AG04449 (cell line): ENCODE measurements around the gene RINT1.

Source experiments
- CTCF ChIA-PET: fragments of 350-600 bp; formaldehyde crosslinking; extraction: SDS; loops from one replicate; lab custom pipeline; 2021; ENCODE audit warnings: antibody characterized with exemption; lab: Yijun Ruan, JAX
- POLR2A ChIA-PET: fragments of 400-600, 350-600 bp; formaldehyde crosslinking; extraction: SDS; loops from one replicate; lab custom pipeline; 2020; ENCODE audit warnings: antibody characterized with exemption, inconsistent platforms; lab: Yijun Ruan, JAX
- DNase-seq: peaks from one replicate; pipeline ENCODE4 v3.0.0-alpha.2; 2010; ENCODE audit warnings: low read depth, low spot score
- H3K4me3 ChIP-seq: 2 replicates; pipeline ENCODE4 v1.5.1; 2011; ENCODE audit warnings: low read depth, mild to moderate bottlenecking, control low read depth, low read length
- CTCF ChIP-seq: IDR thresholded peaks from one replicate; pipeline ENCODE4 v1.5.1; 2011; ENCODE audit warnings: mild to moderate bottlenecking, moderate library complexity, low read length, control low read depth, inconsistent platforms; ENCODE audit not compliant: insufficient read depth; ENCODE audit errors: missing control alignments

Gene RINT1

GRCh38 chr7:105530126-105530525, 1.9 kb upstream of the RINT1 start:
- POLR2A ChIA-PET: no interaction called here
- CTCF ChIA-PET: no interaction called here
- DNase-seq: no peak
- no peak overlapping the region for H3K4me3 ChIP-seq
- TF ChIP-seq CTCF: no peak

- TF ChIP-seq CTCF: no peak
- no peak overlapping the region for H3K4me3 ChIP-seq
- DNase-seq: no peak
- CTCF ChIA-PET: interaction anchor here (1.5 to 1.8 kb wide), 2 partner anchors 15 to 55 kb away, joined by 6 read pairs; no protein-coding TSS in a partner anchor
- POLR2A ChIA-PET: no interaction called here
Measured at GRCh38 chr7:105530546-105530945, 1.5 kb upstream of the RINT1 start.

- ChIA-PET POLR2A (interaction anchor here (1.0 kb wide), 1 partner anchor 16 kb away, joined by 3 read pairs; no protein-coding TSS in a partner anchor), CTCF (interaction anchor here (1.0 to 2.7 kb wide), 11 partner anchors 10 to 415 kb away, joined by 3 to 17 read pairs (median 7); partner anchors contain the start of gene PUS7)
- DNase-seq: no peak
Measured at GRCh38 chr7:105532709-105533460, 884 bp downstream of the RINT1 start.

GRCh38 chr7:105538339-105538738, 6.3 kb downstream of the RINT1 start:
- POLR2A ChIA-PET: no interaction called here
- CTCF ChIA-PET: interaction anchor here (1.4 kb wide), 1 partner anchor 615 kb away, joined by 3 read pairs; no protein-coding TSS in a partner anchor
- TF ChIP-seq CTCF: no peak
- no peak for DNase-seq
- H3K4me3 ChIP-seq: no peak overlapping the region

More at GRCh38 chr7:105532709-105533460, 884 bp downstream of the RINT1 start:
- H3K4me3 ChIP-seq: peak overlapping the region; percentile 91
- no peak for TF ChIP-seq CTCF

GRCh38 chr7:105559926-105560325, 27.9 kb downstream of the RINT1 start:
- TF ChIP-seq CTCF: no peak
- ChIA-PET CTCF (no interaction called here), POLR2A (no interaction called here)
- no peak for DNase-seq
- H3K4me3 ChIP-seq: no peak overlapping the region

GRCh38 chr7:105565190-105565589, 33.2 kb downstream of the RINT1 start:
- TF ChIP-seq CTCF: no peak
- no peak for DNase-seq
- CTCF ChIA-PET: interaction anchor here (1.0 to 2.9 kb wide), 6 partner anchors 11 to 66 kb away, joined by 3 to 13 read pairs (median 3); partner anchors contain the start of genes EFCAB10 and RINT1
- POLR2A ChIA-PET: no interaction called here
- H3K4me3 ChIP-seq: no peak overlapping the region
